ENCODE data around the gene B3GALT6.

B3GALT6 gene

DNA sequence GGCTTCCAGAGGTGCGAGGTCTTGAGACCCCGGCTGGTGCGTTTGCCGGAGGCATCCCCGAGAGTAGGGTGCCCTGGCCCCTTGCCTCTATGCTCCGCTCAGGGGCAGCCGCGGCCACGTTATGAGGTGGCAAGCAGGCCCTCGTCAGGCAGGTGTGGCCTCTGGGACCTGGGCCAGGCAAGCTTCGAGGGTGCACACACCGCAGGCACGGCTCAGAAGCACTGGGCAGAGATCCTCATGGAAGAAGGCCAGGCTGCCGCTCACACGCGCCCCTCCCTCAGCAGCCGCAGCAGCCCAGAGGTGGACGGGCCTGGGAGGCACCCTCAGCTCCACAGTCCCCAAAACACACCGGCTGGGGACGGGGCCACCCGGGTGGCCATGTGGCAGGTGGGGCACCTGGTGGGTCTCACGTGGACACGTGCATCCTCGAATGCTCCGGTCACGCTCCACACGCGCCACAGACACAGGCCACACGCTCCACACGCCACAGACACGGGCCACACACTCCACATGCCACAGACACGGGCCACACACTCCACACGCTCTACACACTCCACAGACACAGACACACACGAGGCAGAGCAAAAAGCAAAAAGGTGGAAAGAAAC lies 6.7 kb upstream of the B3GALT6 start:
- DNase-seq, result no peak
- TF ChIP-seq, protein P1, sequence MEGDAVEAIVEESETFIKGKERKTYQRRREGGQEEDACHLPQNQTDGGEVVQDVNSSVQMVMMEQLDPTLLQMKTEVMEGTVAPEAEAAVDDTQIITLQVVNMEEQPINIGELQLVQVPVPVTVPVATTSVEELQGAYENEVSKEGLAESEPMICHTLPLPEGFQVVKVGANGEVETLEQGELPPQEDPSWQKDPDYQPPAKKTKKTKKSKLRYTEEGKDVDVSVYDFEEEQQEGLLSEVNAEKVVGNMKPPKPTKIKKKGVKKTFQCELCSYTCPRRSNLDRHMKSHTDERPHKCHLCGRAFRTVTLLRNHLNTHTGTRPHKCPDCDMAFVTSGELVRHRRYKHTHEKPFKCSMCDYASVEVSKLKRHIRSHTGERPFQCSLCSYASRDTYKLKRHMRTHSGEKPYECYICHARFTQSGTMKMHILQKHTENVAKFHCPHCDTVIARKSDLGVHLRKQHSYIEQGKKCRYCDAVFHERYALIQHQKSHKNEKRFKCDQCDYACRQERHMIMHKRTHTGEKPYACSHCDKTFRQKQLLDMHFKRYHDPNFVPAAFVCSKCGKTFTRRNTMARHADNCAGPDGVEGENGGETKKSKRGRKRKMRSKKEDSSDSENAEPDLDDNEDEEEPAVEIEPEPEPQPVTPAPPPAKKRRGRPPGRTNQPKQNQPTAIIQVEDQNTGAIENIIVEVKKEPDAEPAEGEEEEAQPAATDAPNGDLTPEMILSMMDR (IDR thresholded peaks at IDR 0.05; ENCODE audit: low read depth, low read length, missing control alignments), result no peak
- in situ Hi-C loops (cut with HindIII; ENCODE audit: low pct_ligation_motif_present, low sequenced_read_pairs), result no loop called here
- peaks cover 57% of the 10 kb centered on the region for H3K36me3 ChIP-seq (replicated peaks)
- H3K4me3 ChIP-seq (ENCODE audit: low read depth, low read length), result no peak overlapping the region
- no peaks in the 10 kb centered on the region for H3K27me3 ChIP-seq (replicated peaks)
- H3K27ac ChIP-seq, result no peak overlapping the region

DNA sequence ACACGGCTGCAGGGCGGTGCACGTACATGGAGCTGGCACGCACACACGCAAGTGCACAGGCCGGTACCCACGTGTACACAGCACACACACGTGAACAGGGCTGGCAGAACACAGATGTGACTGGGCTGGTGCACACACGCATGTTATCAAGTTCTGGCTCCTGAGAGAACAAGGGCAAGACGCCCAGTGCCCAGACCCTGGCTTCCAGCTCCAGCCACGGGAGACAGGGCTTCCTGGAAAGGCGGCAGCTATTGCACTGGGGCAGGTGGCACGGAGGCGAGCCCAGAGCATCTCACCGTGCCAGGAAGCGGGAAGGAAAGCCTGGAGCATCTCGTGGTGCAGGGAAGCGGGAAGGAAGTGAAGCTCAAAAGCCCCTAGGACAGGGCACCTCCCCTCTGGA lies 6.1 kb upstream of the B3GALT6 start:
- no peak for DNase-seq
- Histone ChIP-seq H3K36me3 (replicated peaks) (peaks cover 51% of the 10 kb centered on the region), H3K4me3 (ENCODE audit: low read depth, low read length) (no peak overlapping the region), H3K27me3 (replicated peaks) (no peaks in the 10 kb centered on the region), H3K27ac (no peak overlapping the region)
- TF ChIP-seq, protein P1 (IDR thresholded peaks at IDR 0.05; ENCODE audit: low read depth, low read length, missing control alignments), result no peak
- in situ Hi-C loops (cut with HindIII; ENCODE audit: low pct_ligation_motif_present, low sequenced_read_pairs), result no loop called here

DNA sequence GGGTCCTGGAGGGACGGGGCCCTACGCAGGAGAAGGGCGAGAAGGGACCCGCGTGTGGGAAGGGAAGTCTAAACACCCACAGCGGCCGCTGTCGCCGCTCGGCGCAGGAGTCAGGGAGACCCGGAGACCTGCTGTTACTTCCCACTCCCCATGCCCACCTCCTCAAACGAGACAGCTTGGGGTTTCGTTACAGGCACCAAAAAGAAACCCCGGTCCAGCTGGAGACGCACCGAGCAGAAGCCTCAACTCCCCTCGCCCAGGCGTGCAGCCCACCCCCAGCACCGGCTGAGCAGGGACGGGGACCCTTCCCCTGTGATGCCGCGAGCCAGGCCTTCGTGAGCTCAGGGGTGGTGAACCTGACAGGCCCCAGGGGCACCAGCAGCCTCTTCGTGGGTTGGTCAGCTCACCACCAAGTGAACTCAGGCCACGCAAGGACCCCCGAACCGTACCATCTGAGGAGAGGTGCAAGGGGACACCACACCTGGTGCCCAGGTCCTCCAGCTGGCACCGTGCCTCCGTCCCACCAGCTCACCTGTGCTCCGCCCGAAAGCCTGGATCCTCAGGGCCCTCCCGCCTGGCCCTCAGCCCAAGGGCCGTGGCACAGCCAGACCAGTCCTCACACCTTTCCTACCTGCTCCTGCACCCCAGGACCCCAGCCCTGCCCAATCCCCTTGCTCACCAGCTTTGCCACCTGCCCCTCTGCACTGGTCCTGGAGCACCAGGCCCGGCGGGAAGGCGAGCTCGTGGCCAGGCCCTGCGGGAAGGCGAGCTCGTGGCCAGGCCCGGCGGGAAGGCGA lies 5.3 kb upstream of the B3GALT6 start:
- no peaks in the 10 kb centered on the region for H3K27me3 ChIP-seq (replicated peaks)
- TF ChIP-seq, protein P1 (IDR thresholded peaks at IDR 0.05; ENCODE audit: low read depth, low read length, missing control alignments), result no peak
- no peak overlapping the region for H3K4me3 ChIP-seq (ENCODE audit: low read depth, low read length)
- H3K36me3 ChIP-seq (replicated peaks), result peaks cover 44% of the 10 kb centered on the region
- DNase-seq, result no peak
- H3K27ac ChIP-seq, result no peak overlapping the region
- in situ Hi-C loops (cut with HindIII; ENCODE audit: low pct_ligation_motif_present, low sequenced_read_pairs), result no loop called here

DNA sequence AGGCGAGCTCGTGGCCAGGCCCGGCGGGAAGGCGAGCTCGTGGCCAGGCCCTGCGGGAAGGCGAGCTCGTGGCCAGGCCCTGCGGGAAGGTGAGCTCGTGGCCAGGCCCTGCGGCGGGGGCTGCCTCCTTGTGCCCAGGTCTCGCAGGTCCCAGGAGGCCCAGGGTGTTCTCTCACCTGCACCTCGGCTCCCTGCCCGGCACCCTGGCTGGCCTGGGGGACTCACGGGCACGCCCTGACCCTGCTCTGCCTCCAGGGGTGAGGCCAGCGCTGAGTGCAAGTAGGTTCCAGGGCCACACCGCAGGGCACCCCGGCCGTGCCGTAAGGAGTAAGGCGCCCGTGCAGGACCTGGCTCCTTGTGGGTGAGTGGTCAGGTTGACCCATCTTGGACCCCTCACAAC lies 4.7 kb upstream of the B3GALT6 start:
- no peak for DNase-seq
- TF ChIP-seq, protein P1 (IDR thresholded peaks at IDR 0.05; ENCODE audit: low read depth, low read length, missing control alignments), result no peak
- in situ Hi-C loops (cut with HindIII; ENCODE audit: low pct_ligation_motif_present, low sequenced_read_pairs), result no loop called here
- Histone ChIP-seq H3K36me3 (replicated peaks) (peaks cover 40% of the 10 kb centered on the region), H3K27me3 (replicated peaks) (no peaks in the 10 kb centered on the region), H3K27ac (no peak overlapping the region), H3K4me3 (ENCODE audit: low read depth, low read length) (no peak overlapping the region)

DNA sequence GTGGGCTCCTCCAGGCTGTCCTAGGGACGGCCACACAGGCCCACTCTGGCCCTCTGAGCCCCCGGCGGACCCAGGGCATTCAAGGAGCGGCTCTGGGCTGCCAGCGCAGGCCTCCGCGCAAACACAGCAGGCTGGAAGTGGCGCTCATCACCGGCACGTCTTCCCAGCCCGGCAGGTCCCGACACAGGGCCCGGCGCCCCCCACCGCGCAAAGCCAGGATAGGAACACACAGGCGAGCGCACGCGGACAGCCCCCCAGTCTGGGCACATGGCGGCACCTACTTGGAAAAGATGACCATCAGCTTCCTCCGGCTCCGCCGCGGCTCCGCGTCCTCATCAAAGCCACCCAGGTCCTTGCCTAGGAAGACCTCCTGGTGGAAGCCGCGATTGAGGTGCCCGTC lies 3.9 kb upstream of the B3GALT6 start:
- Histone ChIP-seq H3K27me3 (replicated peaks) (no peaks in the 10 kb centered on the region), H3K27ac (no peak overlapping the region), H3K4me3 (ENCODE audit: low read depth, low read length) (no peak overlapping the region), H3K36me3 (replicated peaks) (peaks cover 34% of the 10 kb centered on the region)
- no peak for DNase-seq
- in situ Hi-C loops (cut with HindIII; ENCODE audit: low pct_ligation_motif_present, low sequenced_read_pairs), result no loop called here
- TF ChIP-seq, protein P1 (IDR thresholded peaks at IDR 0.05; ENCODE audit: low read depth, low read length, missing control alignments), result no peak
